SU-DHL-6 (cell line): ENCODE results near the gene SPRED2.

Source experiments
- H2AFZ ChIP-seq: fragments of 200-600 bp; sonication (generic); 2 replicates; pipeline ENCODE4 v1.6.1; 2014; ENCODE audit warnings: low read depth, mild to moderate bottlenecking, moderate library complexity, mixed read lengths, antibody characterized with exemption, low read length; ENCODE audit not compliant: severe bottlenecking
- H3F3A ChIP-seq: fragments of 200-600 bp; shearing (Covaris generic); 2 replicates; pipeline ENCODE4 v1.6.0; 2016; ENCODE audit warnings: antibody characterized with exemption, mild to moderate bottlenecking; ENCODE audit not compliant: insufficient read depth
- H3K27ac ChIP-seq: fragments of 200-600 bp; sonication (generic); 2 replicates; pipeline ENCODE4 v1.5.1; 2016; ENCODE audit warnings: low read depth, mild to moderate bottlenecking, low read length, moderate library complexity, mixed read lengths
- H3K27me3 ChIP-seq: fragments of 200-600 bp; sonication (generic), shearing (Covaris generic); 2 replicates; pipeline ENCODE4 v1.6.0; 2014; ENCODE audit warnings: mild to moderate bottlenecking, low read length
- H3K36me3 ChIP-seq: fragments of 200-600 bp; sonication (generic); 2 replicates; pipeline ENCODE4 v1.6.1; 2014; ENCODE audit warnings: mild to moderate bottlenecking, low read length, mixed read lengths
- H3K4me2 ChIP-seq: fragments of 300-600, 200-600 bp; shearing (Covaris generic), sonication (generic); 2 replicates; pipeline ENCODE4 v1.6.0; 2014; ENCODE audit warnings: low read length, low read depth, mild to moderate bottlenecking; ENCODE audit not compliant: poor library complexity, severe bottlenecking
- H3K4me3 ChIP-seq: fragments of 200-600 bp; sonication (generic); 2 replicates; pipeline ENCODE4 v1.5.1; 2014; ENCODE audit warnings: antibody characterized with exemption, low read length, mild to moderate bottlenecking, mixed read lengths; ENCODE audit not compliant: insufficient read depth, poor library complexity, severe bottlenecking
- H3K79me2 ChIP-seq: fragments of 200-600 bp; sonication (generic); 2 replicates; pipeline ENCODE4 v1.6.1; 2014; ENCODE audit warnings: mild to moderate bottlenecking, low read length, moderate library complexity; ENCODE audit not compliant: insufficient read depth
- H3K9ac ChIP-seq: fragments of 200-600 bp; sonication (generic); 2 replicates; pipeline ENCODE4 v1.7.0; 2014; ENCODE audit warnings: mild to moderate bottlenecking, low read length
- H3K9me2 ChIP-seq: fragments of 200-600 bp; sonication (generic); replicated peaks from 2 replicates; pipeline ENCODE4 v1.6.1; 2014; ENCODE audit warnings: low read length; ENCODE audit not compliant: insufficient read depth
- H3K9me3 ChIP-seq: fragments of 200-600 bp; sonication (generic); 2 replicates; pipeline ENCODE4 v1.6.1; 2014; ENCODE audit warnings: low read length, mixed read lengths; ENCODE audit not compliant: insufficient read depth
- H4K20me1 ChIP-seq: fragments of 200-600 bp; sonication (generic); 2 replicates; pipeline ENCODE4 v1.6.1; 2014; ENCODE audit warnings: low read depth, mild to moderate bottlenecking, antibody characterized with exemption, low read length, moderate library complexity, mixed read lengths
- CTCF ChIP-seq: fragments of 200-600 bp; sonication (generic); IDR thresholded peaks from one replicate; pipeline ENCODE4 v1.5.1; 2017; ENCODE audit warnings: antibody characterized with exemption, mild to moderate bottlenecking, low read length, moderate library complexity; ENCODE audit not compliant: insufficient read depth, poor library complexity, severe bottlenecking
- EZH2phosphoT487 ChIP-seq: fragments of 200-600 bp; sonication (generic), shearing (Covaris generic); conservative IDR thresholded peaks from 2 replicates; pipeline ENCODE4 v1.6.1; 2018; ENCODE audit warnings: mild to moderate bottlenecking, antibody characterized with exemption, low read length, moderate library complexity, mixed read lengths

The SPRED2 gene

DNA sequence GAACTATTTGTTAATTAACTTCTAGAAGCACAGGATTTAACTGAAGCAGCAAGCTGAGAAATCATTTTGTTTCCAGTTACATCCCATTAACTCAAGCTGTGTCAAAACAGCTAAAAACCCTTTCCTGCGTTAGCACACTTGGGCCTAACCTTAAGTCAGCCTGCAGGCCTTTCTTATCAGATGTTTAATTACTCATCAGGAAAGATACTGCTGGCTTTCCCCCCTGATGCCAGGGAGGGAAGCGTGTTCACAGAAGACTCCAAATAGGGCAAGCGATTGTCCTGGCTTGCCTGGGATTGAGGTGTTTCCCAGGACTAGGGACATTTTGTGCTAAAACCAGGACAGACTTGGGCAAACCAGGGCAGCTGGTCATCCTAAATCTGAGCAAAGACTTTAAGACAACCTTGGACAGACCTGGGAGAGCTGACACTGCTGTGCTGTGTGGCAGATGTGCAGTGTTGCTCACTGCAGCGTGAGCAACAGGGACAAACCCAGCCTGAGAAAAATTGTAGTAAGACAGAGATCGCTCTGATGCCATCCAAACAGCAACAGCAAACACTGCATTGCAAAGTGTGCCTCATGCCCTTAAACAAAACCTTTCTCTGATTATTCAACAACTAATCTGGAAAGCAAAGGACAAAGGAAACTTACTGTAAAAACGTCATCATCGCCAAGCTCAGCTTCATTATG is 100.9 kb downstream of the SPRED2 start:
- TF ChIP-seq EZH2phosphoT487 (no peak), CTCF (no peak)
- H3K9ac ChIP-seq, result no peak overlapping the region
- H3K9me3 ChIP-seq, result no peaks in the 10 kb centered on the region
- H3K27me3 ChIP-seq, result no peaks in the 10 kb centered on the region
- no peaks in the 10 kb centered on the region for H3K79me2 ChIP-seq
- peaks cover 37% of the 10 kb centered on the region for H3K36me3 ChIP-seq
- H3K4me2 ChIP-seq, result no peak overlapping the region
- no peak overlapping the region for H2AFZ ChIP-seq
- no peak overlapping the region for H3K4me3 ChIP-seq
- H3K27ac ChIP-seq, result no peak overlapping the region
- no peaks in the 10 kb centered on the region for H3K9me2 ChIP-seq
- peaks cover 9% of the 10 kb centered on the region; the same call in 1 of the 2 replicates for H3F3A ChIP-seq
- H4K20me1 ChIP-seq, result no peaks in the 10 kb centered on the region

DNA sequence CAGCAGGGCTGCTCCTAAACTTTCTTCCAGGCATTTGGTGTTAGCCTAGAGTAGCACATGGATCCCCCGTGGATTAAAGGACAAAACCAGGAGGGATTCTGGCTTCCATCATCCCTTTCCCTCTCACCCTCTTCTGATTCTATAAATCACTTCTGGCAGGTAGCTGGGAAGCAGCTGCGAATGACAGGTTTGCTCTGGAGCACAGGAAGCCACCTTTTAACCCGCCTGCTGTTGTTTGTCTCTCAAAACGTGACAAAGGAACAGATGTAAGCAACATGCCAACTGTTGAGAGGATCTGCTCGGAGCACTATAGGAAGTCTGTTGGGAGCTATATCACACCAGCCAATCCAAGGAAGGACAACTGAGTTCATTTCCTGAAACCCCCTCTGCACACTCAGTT is 102.9 kb downstream of the SPRED2 start:
- H3K9me3 ChIP-seq, result no peaks in the 10 kb centered on the region
- peaks cover 35% of the 10 kb centered on the region for H3K36me3 ChIP-seq
- H3K4me3 ChIP-seq, result no peak overlapping the region
- no peak overlapping the region for H3K9ac ChIP-seq
- H3K9me2 ChIP-seq, result no peaks in the 10 kb centered on the region
- TF ChIP-seq CTCF (no peak), EZH2phosphoT487 (no peak)
- H3K27me3 ChIP-seq, result no peaks in the 10 kb centered on the region
- H3K79me2 ChIP-seq, result no peaks in the 10 kb centered on the region
- H2AFZ ChIP-seq, result no peak overlapping the region
- H3F3A ChIP-seq, result peaks cover 25% of the 10 kb centered on the region
- no peaks in the 10 kb centered on the region for H4K20me1 ChIP-seq
- no peak overlapping the region for H3K27ac ChIP-seq
- H3K4me2 ChIP-seq, result no peak overlapping the region

DNA sequence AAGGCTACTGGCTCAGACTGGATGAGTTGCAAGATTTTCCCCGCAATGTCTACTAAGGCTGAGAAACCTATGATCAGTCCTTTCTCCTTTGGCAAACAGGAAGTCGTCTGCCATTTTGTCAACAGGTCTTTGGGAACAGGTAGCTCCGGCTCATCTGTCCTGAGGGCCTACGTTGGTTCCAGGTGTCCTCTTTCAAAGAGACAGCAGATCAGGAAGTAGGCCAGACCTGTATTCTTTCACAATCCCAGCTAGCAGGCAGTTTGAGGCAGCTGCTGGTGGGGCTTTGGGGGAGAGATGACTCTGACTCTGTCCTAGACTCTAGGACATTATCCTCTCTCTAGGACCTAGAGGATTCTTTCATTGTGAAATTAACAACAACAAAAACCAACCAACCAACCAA is 106.1 kb downstream of the SPRED2 start:
- Histone ChIP-seq H3F3A (peaks cover 32% of the 10 kb centered on the region), H3K9me2 (no peaks in the 10 kb centered on the region), H3K9me3 (no peaks in the 10 kb centered on the region), H3K27me3 (no peaks in the 10 kb centered on the region), H4K20me1 (no peaks in the 10 kb centered on the region), H3K4me3 (no peak overlapping the region), H3K9ac (no peak overlapping the region), H2AFZ (no peak overlapping the region), H3K27ac (peak overlapping the region; percentile 22; the same call in 1 of the 2 replicates), H3K79me2 (no peaks in the 10 kb centered on the region), H3K36me3 (peaks cover 11% of the 10 kb centered on the region), H3K4me2 (no peak overlapping the region)
- no peak for TF ChIP-seq EZH2phosphoT487
- no peak for TF ChIP-seq CTCF
